HepG2 (cell line): Measurements from ENCODE around the gene CD68. TPM values are rescaled to one million over a fixed set of nuclear protein-coding genes. Genes with fewer than 3 reads are reported as not detected.

Experiments
- ARID4A ChIP-seq: sonication (generic); formaldehyde crosslinking; IDR thresholded peaks from 2 replicates; pipeline ENCODE4 v1.5.0; 2020; ENCODE audit warnings: mild to moderate bottlenecking, missing genetic modification reagents, borderline replicate concordance
- GATAD2A ChIP-seq: IDR thresholded peaks from 2 replicates; pipeline ENCODE4 v1.6.1; 2016
- GPBP1L1 ChIP-seq: sonication (generic); formaldehyde crosslinking; IDR thresholded peaks from 2 replicates; pipeline ENCODE4 v1.5.0; 2020; ENCODE audit warnings: mild to moderate bottlenecking, missing genetic modification reagents
- GTF2F1 ChIP-seq: fragments of 150-350 bp; IDR thresholded peaks from 2 replicates; pipeline ENCODE4 v1.6.1; 2014; ENCODE audit warnings: low read length
- KLF12 ChIP-seq: sonication (generic); formaldehyde crosslinking; IDR thresholded peaks from 2 replicates; pipeline ENCODE4 v1.4.0; 2020; ENCODE audit warnings: missing genetic modification reagents, borderline replicate concordance
- NCOR1 ChIP-seq: fragments of 200-600 bp; sonication (generic); IDR thresholded peaks from 2 replicates; pipeline ENCODE4 v1.7.0; 2017; ENCODE audit warnings: antibody characterized with exemption, low read length, borderline replicate concordance
- RBFOX2 ChIP-seq: fragments of 200-400 bp; formaldehyde crosslinking; IDR thresholded peaks from 2 replicates; pipeline ENCODE4 v1.6.1; 2017; ENCODE audit warnings: low read depth, mild to moderate bottlenecking, low read length
- RFX3 ChIP-seq: IDR thresholded peaks from 2 replicates; pipeline ENCODE4 v1.6.1; 2016; ENCODE audit warnings: missing biosample characterization, missing genetic modification reagents
- SIN3B ChIP-seq: fragments of 150-350 bp; IDR thresholded peaks from 2 replicates; pipeline ENCODE4 v1.6.1; 2014; ENCODE audit warnings: low read length
- SIX4 ChIP-seq: sonication (generic); formaldehyde crosslinking; IDR thresholded peaks from 2 replicates; pipeline ENCODE4 v1.4.0; 2020; ENCODE audit warnings: missing genetic modification reagents
- ZBTB14 ChIP-seq: sonication (generic); formaldehyde crosslinking; IDR thresholded peaks from 2 replicates; pipeline ENCODE4 v1.4.0; 2020; ENCODE audit warnings: missing genetic modification reagents
- ZNF121 ChIP-seq: sonication (generic); formaldehyde crosslinking; IDR thresholded peaks from 2 replicates; pipeline ENCODE4 v1.5.0; 2020; ENCODE audit warnings: mild to moderate bottlenecking, missing genetic modification reagents
- ZNF235 ChIP-seq: sonication (generic); formaldehyde crosslinking; IDR thresholded peaks from 2 replicates; pipeline ENCODE4 v1.8.1; 2023; ENCODE audit warnings: mild to moderate bottlenecking, missing genetic modification reagents, borderline replicate concordance
- ZNF296 ChIP-seq: sonication (generic); formaldehyde crosslinking; conservative IDR thresholded peaks from 2 replicates; pipeline ENCODE4 v1.5.0; 2020; ENCODE audit warnings: mild to moderate bottlenecking, missing genetic modification reagents
- ZNF512B ChIP-seq: sonication (generic); formaldehyde crosslinking; IDR thresholded peaks from 2 replicates; pipeline ENCODE4 v1.5.1; 2020; ENCODE audit warnings: missing genetic modification reagents, mild to moderate bottlenecking, borderline replicate concordance
- ZNF530 ChIP-seq: sonication (generic); formaldehyde crosslinking; IDR thresholded peaks from 2 replicates; pipeline ENCODE4 v1.5.0; 2020; ENCODE audit warnings: low read depth, mild to moderate bottlenecking, missing genetic modification reagents
- ZNF709 ChIP-seq: sonication (generic); formaldehyde crosslinking; IDR thresholded peaks from 2 replicates; pipeline ENCODE4 v1.5.0; 2020; ENCODE audit warnings: mild to moderate bottlenecking, missing genetic modification reagents
- ZNF784 ChIP-seq: sonication (generic); formaldehyde crosslinking; IDR thresholded peaks from 2 replicates; pipeline ENCODE4 v1.5.1; 2020; ENCODE audit warnings: missing genetic modification reagents, mild to moderate bottlenecking, borderline replicate concordance
- ZSCAN21 ChIP-seq: sonication (generic); formaldehyde crosslinking; IDR thresholded peaks from 2 replicates; pipeline ENCODE4 v1.8.0; 2022; ENCODE audit warnings: mild to moderate bottlenecking, missing genetic modification reagents, moderate library complexity, borderline replicate concordance
- polyA plus RNA-seq, 8 experiments: library from polyadenylated mRNA; depleted of rRNA in 3 of 8; stranded (reverse) in 7 of 8; unstranded in 1 of 8; fragments of >200 nt; fragmentation: Illumina TruSeq in 4 of 8; extraction: Trizol in 4 of 8; gene quantifications; 2 replicates each; pipeline versions ENCODE4 v1.2.1 to v1.2.3, GENCODE V29; 2011 to 2016; ENCODE audit warnings: low read depth in 4 of 8, missing spikeins in 1 of 8, mixed read lengths in 1 of 8; ENCODE audit not compliant: insufficient read depth in 1 of 8
- total RNA-seq, 5 experiments: library from RNA; depleted of rRNA; stranded (reverse); fragments of >200 nt; fragmentation: Illumina TruSeq; extraction: Trizol; gene quantifications; 2 replicates each; pipeline ENCODE4 v1.2.3, GENCODE V29; 2016; ENCODE audit warnings: low read depth in 1 of 5

CD68 gene
- total and polyA plus RNA-seq, 2 of the 13 experiments (the other 11 are each of a cell fraction or from before 2014, with no cell fraction given) = 10.3 to 104 TPM

GRCh38 chr17:7629939-7630571 lies 50.6 kb downstream of the CD68 start, which contains the start of gene SHBG (continued):
- TF ChIP-seq ZNF512B (CRISPR knock-in tag) (no peak), ZNF121 (CRISPR knock-in tag) (peak; percentile 52; the same call in 1 of the 2 replicates), ZNF709 (CRISPR knock-in tag) (no peak), ZNF530 (CRISPR knock-in tag) (no peak), GTF2F1 (no peak), KLF12 (CRISPR knock-in tag) (no peak), ZNF784 (0 out of 2 replicates have a peak, but pooled peaks have one; percentile 50), SIN3B (no peak), RBFOX2 (no peak; the same call in 1 of the 2 replicates), ZNF296 (CRISPR knock-in tag) (0 out of 2 replicates have a peak, but pooled peaks have one; percentile 49), ZSCAN21 (CRISPR knock-in tag) (0 out of 2 replicates have a peak, but pooled peaks have one; percentile 31), GPBP1L1 (no peak), GATAD2A (peak; percentile 50; the same call in 1 of the 2 replicates), NCOR1 (no peak), SIX4 (CRISPR knock-in tag) (no peak), ZNF235 (CRISPR knock-in tag) (no peak), ZBTB14 (CRISPR knock-in tag) (no peak), RFX3 (CRISPR knock-in tag) (no peak), ARID4A (CRISPR knock-in tag) (peak; percentile 58; the same call in 1 of the 2 replicates)
